Type B pancreatic cell (in vitro differentiated cells): ENCODE results near the gene PDX1. TPM values are rescaled to one million over a fixed set of nuclear protein-coding genes. Genes with fewer than 3 reads are reported as not detected.
A peak's percentile ranks its signal among the peaks of the same experiment; 100 is the strongest.

Experiments
- DNase-seq: peaks from one replicate; pipeline ENCODE4 v3.0.0; 2021; ENCODE audit warnings: mixed read lengths; ENCODE audit not compliant: unreplicated experiment; ENCODE audit errors: extremely low spot score
- H3K27ac Mint-ChIP-seq: 2 replicates; pipeline ENCODE4 v1.8.0; 2021; ENCODE audit warnings: mild to moderate bottlenecking, mixed read lengths
- H3K27me3 Mint-ChIP-seq: 2 replicates; pipeline ENCODE4 v1.8.0; 2021; ENCODE audit warnings: mixed read lengths
- H3K36me3 Mint-ChIP-seq: 2 replicates; pipeline ENCODE4 v1.8.0; 2021; ENCODE audit warnings: mixed read lengths
- H3K4me1 Mint-ChIP-seq: one replicate; pipeline ENCODE4 v1.8.0; 2021; ENCODE audit warnings: mixed read lengths; ENCODE audit not compliant: unreplicated experiment
- H3K4me3 Mint-ChIP-seq: 2 replicates; pipeline ENCODE4 v1.8.0; 2021; ENCODE audit warnings: mild to moderate bottlenecking, mixed read lengths
- H3K9me3 Mint-ChIP-seq: 2 replicates; pipeline ENCODE4 v1.8.0; 2021; ENCODE audit warnings: mixed read lengths
- total RNA-seq: library from RNA; stranded (reverse); gene quantifications from 2 replicates; pipeline ENCODE4 v1.2.1, GENCODE V29; 2021; ENCODE audit warnings: low replicate concordance
- TF ChIP-seq, protein P1 (sequence below): fragments of 200-600 bp; sonication (generic); conservative IDR thresholded peaks from 2 replicates; pipeline ENCODE4 v1.5.0; 2021; ENCODE audit warnings: antibody characterized with exemption, mild to moderate bottlenecking

Gene PDX1
- total RNA-seq, 1 donor from 2014 or later = 7.1 TPM

DNA sequence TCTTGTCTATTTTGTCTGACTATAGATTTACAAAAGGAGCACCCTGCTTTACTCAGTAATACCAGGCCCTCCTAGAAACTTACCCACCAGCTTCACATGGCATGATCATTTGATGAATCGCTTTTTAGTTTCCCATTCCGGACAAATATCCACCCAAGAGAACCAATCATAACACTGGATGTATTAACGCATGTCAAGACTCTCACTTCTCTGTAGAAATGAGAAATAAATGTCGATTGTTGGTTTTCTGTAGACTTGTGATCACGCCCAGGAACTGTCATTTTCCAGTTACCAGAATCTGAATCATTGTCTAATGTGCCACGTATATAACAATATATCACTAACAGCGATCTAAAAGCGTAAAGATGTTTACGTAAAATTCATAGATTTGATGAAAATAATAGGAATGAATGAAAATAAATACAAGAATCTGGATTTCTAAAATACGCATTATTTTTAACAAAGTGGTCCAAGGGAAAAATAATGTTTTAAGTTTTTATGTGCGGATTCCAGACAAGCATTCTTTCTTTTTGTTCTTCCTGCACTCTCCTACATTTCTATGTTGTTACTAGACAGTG, 35.3 kb downstream of the PDX1 start:
- Mint-ChIP-seq H3K27me3 (peaks cover 87% of the 10 kb centered on the region), H3K4me3 (no peak overlapping the region), H3K27ac (no peak overlapping the region), H3K36me3 (no peaks in the 10 kb centered on the region), H3K9me3 (peaks cover 3% of the 10 kb centered on the region), H3K4me1 (no peaks in the 10 kb centered on the region)
- no peak for DNase-seq
- TF ChIP-seq, protein P1, sequence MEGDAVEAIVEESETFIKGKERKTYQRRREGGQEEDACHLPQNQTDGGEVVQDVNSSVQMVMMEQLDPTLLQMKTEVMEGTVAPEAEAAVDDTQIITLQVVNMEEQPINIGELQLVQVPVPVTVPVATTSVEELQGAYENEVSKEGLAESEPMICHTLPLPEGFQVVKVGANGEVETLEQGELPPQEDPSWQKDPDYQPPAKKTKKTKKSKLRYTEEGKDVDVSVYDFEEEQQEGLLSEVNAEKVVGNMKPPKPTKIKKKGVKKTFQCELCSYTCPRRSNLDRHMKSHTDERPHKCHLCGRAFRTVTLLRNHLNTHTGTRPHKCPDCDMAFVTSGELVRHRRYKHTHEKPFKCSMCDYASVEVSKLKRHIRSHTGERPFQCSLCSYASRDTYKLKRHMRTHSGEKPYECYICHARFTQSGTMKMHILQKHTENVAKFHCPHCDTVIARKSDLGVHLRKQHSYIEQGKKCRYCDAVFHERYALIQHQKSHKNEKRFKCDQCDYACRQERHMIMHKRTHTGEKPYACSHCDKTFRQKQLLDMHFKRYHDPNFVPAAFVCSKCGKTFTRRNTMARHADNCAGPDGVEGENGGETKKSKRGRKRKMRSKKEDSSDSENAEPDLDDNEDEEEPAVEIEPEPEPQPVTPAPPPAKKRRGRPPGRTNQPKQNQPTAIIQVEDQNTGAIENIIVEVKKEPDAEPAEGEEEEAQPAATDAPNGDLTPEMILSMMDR = no peak

DNA sequence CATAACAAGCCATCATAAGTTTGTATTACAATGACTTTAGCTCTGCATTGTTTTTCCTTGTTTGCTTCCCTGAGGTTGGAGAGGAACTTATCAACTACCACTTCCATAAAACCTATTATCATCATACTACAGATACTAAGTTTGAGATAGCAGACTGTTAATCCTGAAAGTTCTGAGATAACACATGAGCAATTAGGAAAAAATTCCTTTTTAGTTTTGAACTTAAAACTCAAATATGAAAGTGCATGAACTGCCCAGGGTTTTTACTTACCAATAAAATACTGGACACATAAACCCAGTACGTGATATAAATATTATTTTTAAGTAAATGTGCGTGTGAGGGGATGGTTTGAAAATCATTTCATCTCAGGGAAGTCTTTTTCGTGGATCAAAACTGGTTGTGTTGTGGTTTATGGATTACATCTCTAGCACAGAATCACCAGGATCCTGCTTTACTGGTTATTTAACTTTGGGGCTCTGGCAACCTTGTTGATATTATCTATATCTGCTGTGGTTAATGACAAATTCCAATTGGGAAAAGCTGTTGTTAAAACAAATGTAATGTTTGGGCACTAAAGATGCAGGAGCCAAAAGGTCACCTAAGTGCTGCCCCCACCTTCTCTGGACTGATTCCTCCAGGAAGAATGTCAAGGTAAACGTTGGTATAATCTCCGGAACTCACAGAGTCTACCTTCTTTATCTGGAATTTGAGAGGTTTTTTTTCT, 36.9 kb downstream of the PDX1 start:
- Mint-ChIP-seq H3K9me3 (no peaks in the 10 kb centered on the region), H3K27me3 (peaks cover 90% of the 10 kb centered on the region), H3K4me3 (no peak overlapping the region), H3K27ac (no peak overlapping the region), H3K36me3 (no peaks in the 10 kb centered on the region), H3K4me1 (no peaks in the 10 kb centered on the region)
- TF ChIP-seq, protein P1 = no peak
- no peak for DNase-seq

DNA sequence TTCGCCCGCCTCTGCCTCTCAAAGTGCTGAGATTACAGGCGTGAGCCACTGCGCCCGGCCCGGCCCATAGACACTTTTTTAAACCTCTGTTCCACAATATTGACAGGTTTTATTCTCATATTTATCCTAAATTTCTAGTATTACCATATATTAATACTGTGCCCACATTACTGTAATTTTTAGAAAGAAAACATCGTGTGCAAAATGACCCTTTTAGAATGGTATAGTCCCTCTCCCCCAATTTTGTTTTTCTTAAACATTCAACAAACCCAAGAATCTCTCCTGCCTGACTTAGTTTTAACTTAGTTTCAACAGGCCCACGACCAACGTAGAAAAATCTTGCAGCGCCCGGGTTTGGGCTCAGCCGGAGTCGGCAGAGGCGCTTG, 40.2 kb downstream of the PDX1 start:
- H3K27ac Mint-ChIP-seq = peak overlapping the region; percentile 59
- H3K4me1 Mint-ChIP-seq = peaks cover 8% of the 10 kb centered on the region
- no peaks in the 10 kb centered on the region for H3K36me3 Mint-ChIP-seq
- TF ChIP-seq, protein P1 = no peak
- H3K4me3 Mint-ChIP-seq = peak overlapping the region; percentile 61
- no peak for DNase-seq
- no peaks in the 10 kb centered on the region for H3K9me3 Mint-ChIP-seq
- peaks cover 96% of the 10 kb centered on the region for H3K27me3 Mint-ChIP-seq

DNA sequence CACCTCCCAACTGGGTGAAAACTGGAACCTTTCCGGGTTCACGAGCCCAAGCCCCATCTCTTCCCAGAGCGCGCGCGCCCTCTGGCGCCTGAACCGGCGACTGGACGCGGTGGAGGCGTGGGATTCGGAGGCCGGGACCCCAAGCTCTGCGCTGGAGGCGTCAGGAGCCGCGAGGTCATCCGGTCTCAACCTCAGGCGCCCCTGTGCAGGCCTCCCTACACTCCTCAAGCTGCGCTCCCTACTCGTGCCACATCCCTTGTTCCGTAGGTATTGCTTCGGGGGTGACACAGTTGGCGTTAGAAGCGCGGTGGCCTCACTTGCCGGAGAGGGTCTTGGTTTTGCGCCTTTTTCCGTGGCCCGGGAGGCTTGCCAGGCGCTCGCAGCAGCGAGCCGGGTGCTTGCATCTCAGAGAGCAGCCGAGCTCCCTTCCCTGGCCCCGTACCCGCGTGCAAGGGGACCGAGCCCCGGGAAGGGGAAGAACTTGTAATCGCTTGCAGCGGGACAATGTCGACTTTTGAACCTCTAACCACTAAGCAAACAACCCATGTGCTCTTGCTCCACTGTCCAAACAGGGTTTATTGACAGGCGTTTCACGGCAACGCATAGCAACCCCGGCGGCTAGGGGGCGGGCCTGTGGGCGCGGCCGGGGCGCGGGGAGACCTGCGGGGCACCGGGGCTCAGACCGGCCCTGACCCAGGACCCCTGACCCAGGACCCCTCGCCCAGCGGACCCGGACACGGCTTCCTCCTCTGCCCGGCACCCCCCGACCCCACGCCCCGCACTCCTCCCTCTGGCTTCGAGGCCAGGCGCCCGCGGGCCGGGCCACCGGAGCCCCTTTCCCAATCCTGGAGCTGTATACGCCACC, 40.8 kb downstream of the PDX1 start:
- Mint-ChIP-seq H3K27me3 (peaks cover 96% of the 10 kb centered on the region), H3K4me3 (peak overlapping the region; percentile 79), H3K9me3 (no peaks in the 10 kb centered on the region), H3K4me1 (peaks cover 8% of the 10 kb centered on the region), H3K36me3 (no peaks in the 10 kb centered on the region), H3K27ac (peak overlapping the region; percentile 59)
- peak; percentile 77 for DNase-seq
- TF ChIP-seq, protein P1 = peak; percentile 70

DNA sequence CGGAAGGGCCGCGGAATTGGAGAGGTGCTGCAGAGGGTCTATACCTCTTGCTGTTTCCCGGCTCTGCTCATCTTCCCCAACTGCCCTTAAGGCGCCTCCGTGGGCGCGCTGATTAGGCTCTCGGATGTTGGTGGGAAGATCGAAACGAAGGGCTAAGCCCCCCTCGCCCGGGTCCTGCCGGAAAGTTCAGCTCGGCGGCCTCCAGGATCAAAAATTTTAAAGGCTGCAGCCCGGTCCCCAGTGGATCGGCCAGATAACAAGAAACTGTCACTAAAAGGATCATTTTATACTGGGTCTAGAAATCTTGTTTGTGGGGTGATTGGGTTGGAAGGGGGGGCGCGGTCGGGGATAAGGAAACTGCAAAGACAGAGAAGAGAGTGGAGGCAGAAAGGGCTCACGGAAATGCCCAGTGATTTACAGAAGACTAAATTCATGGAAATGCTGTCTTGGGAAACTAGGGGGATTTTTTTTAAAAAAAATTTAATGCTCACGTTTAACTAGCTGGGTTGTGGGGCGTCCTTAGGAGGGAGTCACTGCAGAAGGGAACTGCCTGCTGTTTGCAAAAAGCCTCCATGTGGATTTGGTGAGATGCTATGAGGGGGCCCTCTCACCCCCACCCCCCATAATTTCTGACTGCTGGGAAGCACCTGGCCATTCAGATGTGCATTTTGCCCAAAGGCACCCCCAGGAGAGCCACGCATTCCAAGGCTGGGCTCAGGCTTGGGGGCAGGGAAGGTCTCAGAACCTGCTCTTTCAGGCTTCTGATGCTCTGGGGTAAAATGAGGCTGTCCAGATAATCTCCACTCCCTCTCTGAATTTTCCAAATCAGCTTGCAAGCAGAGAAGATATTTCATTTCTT, 41.7 kb downstream of the PDX1 start:
- Mint-ChIP-seq H3K9me3 (no peaks in the 10 kb centered on the region), H3K27ac (no peak overlapping the region), H3K4me1 (peaks cover 8% of the 10 kb centered on the region), H3K4me3 (peak overlapping the region; percentile 63), H3K27me3 (peaks cover 96% of the 10 kb centered on the region), H3K36me3 (no peaks in the 10 kb centered on the region)
- TF ChIP-seq, protein P1 = no peak
- peak; percentile 31 for DNase-seq
